Measurements from ENCODE around the gene UVRAG.

UVRAG gene

DNA sequence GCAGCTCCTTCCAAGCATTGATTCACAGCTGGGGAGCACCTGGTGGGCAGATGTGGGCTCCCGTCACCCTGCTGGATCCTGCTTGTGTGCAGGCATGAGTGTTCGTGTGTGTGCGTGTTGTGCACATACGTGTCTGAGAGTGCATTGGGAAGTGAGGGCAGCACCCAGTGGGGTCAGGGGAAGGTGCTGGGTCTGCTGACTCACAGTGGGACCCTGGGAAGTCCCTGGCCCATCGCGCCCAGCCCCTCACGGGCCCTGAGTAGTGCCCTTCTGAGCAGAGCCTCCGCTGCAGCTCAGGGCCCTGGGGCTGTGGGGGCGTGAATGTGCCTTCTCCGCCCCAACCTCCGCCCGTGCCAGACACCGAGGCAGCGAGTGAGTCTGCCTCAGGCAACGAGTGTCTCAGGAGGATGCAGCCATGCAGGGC lies 354.5 kb downstream of the UVRAG start:
- TF ChIP-seq GATA1 (IDR thresholded peaks at IDR 0.05; ENCODE audit: low read depth, low read length) (no peak), POLR2A (IDR thresholded peaks at IDR 0.05; ENCODE audit: low read length) (no peak)
- no peak for DNase-seq

GRCh38 chr11:76170468-76170867 lies 355.5 kb downstream of the UVRAG start:
- no peak for DNase-seq
- TF ChIP-seq POLR2A (IDR thresholded peaks at IDR 0.05; ENCODE audit: low read length): no peak
- TF ChIP-seq GATA1 (IDR thresholded peaks at IDR 0.05; ENCODE audit: low read depth, low read length): no peak

- TF ChIP-seq POLR2A (IDR thresholded peaks at IDR 0.05; ENCODE audit: low read length) (no peak), GATA1 (IDR thresholded peaks at IDR 0.05; ENCODE audit: low read depth, low read length) (no peak)
- DNase-seq: no peak
These were observed 357.6 kb downstream of the UVRAG start for GRCh38 chr11:76172583-76172982.

DNA sequence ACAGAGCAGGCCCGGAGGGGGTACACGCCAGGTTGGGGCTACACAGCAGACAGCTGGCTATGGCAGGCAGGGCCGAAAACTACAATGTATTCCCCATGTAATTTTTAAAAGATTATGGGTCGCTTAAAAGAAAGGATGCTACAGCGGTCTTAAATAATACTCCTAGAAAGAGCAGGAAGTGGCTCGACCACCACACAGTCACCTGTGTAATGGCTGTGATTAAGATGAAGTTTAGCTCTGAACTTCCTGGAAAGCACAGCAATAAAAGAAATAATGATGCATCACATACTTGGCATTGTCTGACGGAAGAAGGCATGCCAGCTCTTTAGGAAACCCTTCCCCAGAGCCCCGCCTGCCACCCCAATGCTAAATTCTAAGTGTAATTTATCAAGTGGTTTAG lies 358.7 kb downstream of the UVRAG start:
- no peak for DNase-seq
- TF ChIP-seq GATA1 (IDR thresholded peaks at IDR 0.05; ENCODE audit: low read depth, low read length): no peak
- no peak for TF ChIP-seq POLR2A (IDR thresholded peaks at IDR 0.05; ENCODE audit: low read length)

- TF ChIP-seq GATA1 (IDR thresholded peaks at IDR 0.05; ENCODE audit: low read depth, low read length): no peak
- TF ChIP-seq POLR2A (IDR thresholded peaks at IDR 0.05; ENCODE audit: low read length): no peak
- DNase-seq: no peak
These were observed 359.3 kb downstream of the UVRAG start for GRCh38 chr11:76174330-76174729.

DNA sequence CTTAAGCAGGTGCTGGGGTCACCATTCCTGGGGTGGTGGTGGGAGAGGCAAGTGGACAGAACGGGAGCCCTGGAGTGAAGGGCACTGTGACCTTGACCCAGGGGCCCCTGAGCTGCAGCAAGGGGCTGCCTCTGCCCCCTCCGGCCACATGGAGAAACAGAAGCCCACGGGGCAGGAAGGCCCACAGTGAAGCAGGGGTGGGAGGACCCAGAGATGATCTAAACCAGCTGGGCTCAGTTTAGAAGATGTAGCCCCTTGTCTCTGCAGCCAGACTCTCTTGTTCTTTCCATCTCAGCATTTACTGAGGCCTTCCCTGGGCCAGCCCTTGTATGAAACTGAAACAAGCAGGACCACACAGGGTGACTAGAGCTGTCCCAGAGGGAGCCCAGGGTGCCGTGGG lies 360.8 kb downstream of the UVRAG start:
- DNase-seq: no peak
- TF ChIP-seq GATA1 (IDR thresholded peaks at IDR 0.05; ENCODE audit: low read depth, low read length) (no peak), POLR2A (IDR thresholded peaks at IDR 0.05; ENCODE audit: low read length) (no peak)

GRCh38 chr11:76176463-76176862 lies 361.5 kb downstream of the UVRAG start:
- no peak for TF ChIP-seq POLR2A (IDR thresholded peaks at IDR 0.05; ENCODE audit: low read length)
- no peak for TF ChIP-seq GATA1 (IDR thresholded peaks at IDR 0.05; ENCODE audit: low read depth, low read length)
- DNase-seq: no peak

GRCh38 chr11:76177250-76177686 lies 362.3 kb downstream of the UVRAG start:
- no peak for DNase-seq

GRCh38 chr11:76179147-76179546 lies 364.1 kb downstream of the UVRAG start:
- TF ChIP-seq POLR2A (IDR thresholded peaks at IDR 0.05; ENCODE audit: low read length) (no peak), GATA1 (IDR thresholded peaks at IDR 0.05; ENCODE audit: low read depth, low read length) (no peak)
- DNase-seq: no peak

More at GRCh38 chr11:76177250-76177686, 362.3 kb downstream of the UVRAG start:
- TF ChIP-seq POLR2A (IDR thresholded peaks at IDR 0.05; ENCODE audit: low read length) (no peak), GATA1 (IDR thresholded peaks at IDR 0.05; ENCODE audit: low read depth, low read length) (no peak)

DNA sequence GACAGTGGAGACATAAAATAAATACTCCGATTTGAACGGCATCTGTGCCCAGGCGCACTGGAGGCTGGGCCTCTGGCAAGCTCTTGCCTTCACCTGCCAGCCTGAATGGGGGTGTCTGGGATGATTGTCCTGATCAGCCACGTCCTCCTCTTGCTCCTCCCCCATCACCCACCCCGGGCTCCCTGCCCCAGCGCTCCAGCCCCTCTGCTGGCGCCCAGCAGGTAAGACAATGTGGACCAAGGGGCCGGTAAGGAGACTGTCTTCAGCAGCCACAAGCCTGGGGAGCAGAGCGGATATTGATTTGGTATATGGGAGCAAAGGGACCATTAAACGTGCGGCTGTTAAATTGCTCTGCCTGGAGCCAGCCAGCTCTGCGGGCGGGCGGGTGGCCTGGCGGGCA lies 366.4 kb downstream of the UVRAG start:
- DNase-seq: no peak
- TF ChIP-seq POLR2A (IDR thresholded peaks at IDR 0.05; ENCODE audit: low read length) (no peak), GATA1 (IDR thresholded peaks at IDR 0.05; ENCODE audit: low read depth, low read length) (no peak)

GRCh38 chr11:76184551-76184993 lies 369.6 kb downstream of the UVRAG start:
- DNase-seq: peak; percentile 60 to 64
- TF ChIP-seq GATA1 (IDR thresholded peaks at IDR 0.05; ENCODE audit: low read depth, low read length) (no peak), POLR2A (IDR thresholded peaks at IDR 0.05; ENCODE audit: low read length) (no peak)

DNA sequence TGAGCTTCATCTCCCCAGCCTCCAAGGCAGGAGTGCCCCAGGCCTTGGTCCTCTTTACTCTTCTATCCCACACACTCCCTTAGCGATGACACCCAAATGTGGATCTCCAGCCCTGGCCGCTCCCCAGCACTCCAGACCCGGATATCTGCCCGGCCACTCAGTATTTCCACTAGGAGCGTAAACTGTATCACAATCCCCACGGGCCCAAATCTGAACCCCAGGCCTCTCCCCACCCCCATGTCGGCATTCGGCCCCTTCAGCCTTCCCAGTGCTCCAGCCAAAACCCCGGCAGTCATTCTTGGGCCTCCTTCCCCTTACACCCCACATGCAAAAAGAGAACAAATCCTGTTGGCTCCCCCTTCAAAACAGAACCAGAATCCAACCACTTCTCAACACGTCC lies 370.5 kb downstream of the UVRAG start:
- no peak for DNase-seq
- TF ChIP-seq POLR2A (IDR thresholded peaks at IDR 0.05; ENCODE audit: low read length): no peak
- no peak for TF ChIP-seq GATA1 (IDR thresholded peaks at IDR 0.05; ENCODE audit: low read depth, low read length)

- TF ChIP-seq GATA1 (IDR thresholded peaks at IDR 0.05; ENCODE audit: low read depth, low read length): no peak
- no peak for TF ChIP-seq POLR2A (IDR thresholded peaks at IDR 0.05; ENCODE audit: low read length)
- DNase-seq: no peak
These were observed 371.0 kb downstream of the UVRAG start for GRCh38 chr11:76185931-76186401.

DNA sequence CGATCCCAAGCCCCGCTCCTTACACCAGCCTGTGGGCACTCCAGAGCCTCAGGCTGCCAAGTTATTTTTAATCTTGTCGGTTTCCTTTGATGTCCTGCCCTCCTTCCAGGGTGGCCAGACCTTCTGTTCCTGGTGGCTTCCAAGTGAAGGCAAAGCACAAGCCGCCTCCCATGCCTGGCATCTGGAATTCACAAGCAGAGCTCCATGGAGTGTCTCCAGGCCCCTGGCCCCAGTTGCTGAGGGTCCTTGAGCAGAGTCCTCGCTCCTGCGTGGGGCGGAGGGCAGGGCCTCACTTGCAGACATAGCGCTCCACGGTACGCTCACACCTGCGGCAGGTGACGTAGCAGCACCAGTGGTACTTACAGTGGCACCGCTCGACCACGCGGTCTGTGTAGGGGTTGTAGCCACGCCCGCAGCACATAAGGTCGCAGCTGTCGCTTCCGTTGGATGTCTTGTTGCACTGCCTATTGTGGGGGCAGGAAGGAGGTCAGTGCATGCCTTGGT lies 371.8 kb downstream of the UVRAG start:
- no peak for DNase-seq
- TF ChIP-seq GATA1 (IDR thresholded peaks at IDR 0.05; ENCODE audit: low read depth, low read length) (no peak), POLR2A (IDR thresholded peaks at IDR 0.05; ENCODE audit: low read length) (no peak)

- no peak for TF ChIP-seq GATA1 (IDR thresholded peaks at IDR 0.05; ENCODE audit: low read depth, low read length)
- TF ChIP-seq POLR2A (IDR thresholded peaks at IDR 0.05; ENCODE audit: low read length): no peak
- DNase-seq: no peak
These were observed 373.9 kb downstream of the UVRAG start for GRCh38 chr11:76188873-76189272.
